Smooth muscle cell (in vitro differentiated cells): ENCODE results near the gene SGSH. TPM values are rescaled to one million over a fixed set of nuclear protein-coding genes. Genes with fewer than 3 reads are reported as not detected.
"Not testable (repeated sequence)": the region's sequence is repeated elsewhere in the genome, so short reads cannot be mapped to it uniquely, and the experiment has no call there.

Experiments
- DNase-seq: peaks from one replicate; lab custom pipeline; 2025; ENCODE audit not compliant: unreplicated experiment; lab: John Stamatoyannopoulos, UW
- H2AFZ ChIP-seq: fragments of 200-600 bp; sonication (generic); 2 replicates; pipeline ENCODE4 v1.6.0; 2016; ENCODE audit warnings: antibody characterized with exemption, low read depth, mild to moderate bottlenecking
- H3F3A ChIP-seq: fragments of 200-600 bp; sonication (generic); 2 replicates; pipeline ENCODE4 v1.6.0; 2017; ENCODE audit warnings: antibody characterized with exemption, low read depth
- H3K27ac ChIP-seq: fragments of 200-600 bp; sonication (generic); 2 replicates; pipeline ENCODE4 v1.5.1; 2016; ENCODE audit warnings: low read depth, mild to moderate bottlenecking
- H3K27me3 ChIP-seq: fragments of 200-600 bp; sonication (generic); 2 replicates; pipeline ENCODE4 v1.6.1; 2016; ENCODE audit warnings: low read depth, mild to moderate bottlenecking
- H3K36me3 ChIP-seq: fragments of 200-600 bp; sonication (generic); 2 replicates; pipeline ENCODE4 v1.5.1; 2016; ENCODE audit warnings: low read depth
- H3K4me1 ChIP-seq: fragments of 200-600 bp; sonication (generic); 2 replicates; pipeline ENCODE4 v1.5.1; 2016; ENCODE audit warnings: low read depth
- H3K4me2 ChIP-seq: fragments of 200-600 bp; sonication (generic); 2 replicates; pipeline ENCODE4 v1.6.0; 2016; ENCODE audit warnings: mild to moderate bottlenecking
- H3K4me3 ChIP-seq: fragments of 200-600 bp; sonication (generic); 2 replicates; pipeline ENCODE4 v1.5.1; 2016; ENCODE audit warnings: mild to moderate bottlenecking
- H3K79me2 ChIP-seq: fragments of 200-600 bp; sonication (generic); 2 replicates; pipeline ENCODE4 v1.6.0; 2016; ENCODE audit warnings: low read depth, mild to moderate bottlenecking
- H3K9ac ChIP-seq: fragments of 200-600 bp; sonication (generic); 2 replicates; pipeline ENCODE4 v1.6.0; 2016; ENCODE audit warnings: low read depth
- H3K9me3 ChIP-seq: fragments of 200-600 bp; sonication (generic); replicated peaks from 2 replicates; pipeline ENCODE4 v1.5.1; 2016; ENCODE audit warnings: low read depth
- H4K20me1 ChIP-seq: fragments of 200-600 bp; sonication (generic); 2 replicates; pipeline ENCODE4 v1.6.0; 2016; ENCODE audit warnings: low read depth
- CTCF ChIP-seq: fragments of 200-600 bp; sonication (generic); IDR thresholded peaks from 2 replicates; pipeline ENCODE4 v1.5.1; 2017; ENCODE audit warnings: borderline replicate concordance, mild to moderate bottlenecking, antibody characterized with exemption; ENCODE audit not compliant: insufficient read depth, poor library complexity, severe bottlenecking
- WGBS: methylation state at CpG from one replicate; pipeline ENCODE4 v1.1.7; 2016; ENCODE audit warnings: low lambda C conversion rate; 5-methylcytosine and 5-hydroxymethylcytosine counted together
- polyA plus RNA-seq: library from polyadenylated mRNA; unstranded; fragments of >200 nt; fragmentation: Nextera tagmentation; extraction: Ambion mirVana; gene quantifications from 2 replicates; pipeline ENCODE4 v1.2.1, GENCODE V29; 2016
- total RNA-seq: library from RNA; depleted of rRNA; stranded (reverse); fragments of >200 nt; gene quantifications from 2 replicates; pipeline ENCODE4 v1.2.3, GENCODE V29; 2014

The SGSH gene
- total and polyA plus RNA-seq, 2 experiments from 2014 or later: 5.8 to 29.2 TPM

DNA sequence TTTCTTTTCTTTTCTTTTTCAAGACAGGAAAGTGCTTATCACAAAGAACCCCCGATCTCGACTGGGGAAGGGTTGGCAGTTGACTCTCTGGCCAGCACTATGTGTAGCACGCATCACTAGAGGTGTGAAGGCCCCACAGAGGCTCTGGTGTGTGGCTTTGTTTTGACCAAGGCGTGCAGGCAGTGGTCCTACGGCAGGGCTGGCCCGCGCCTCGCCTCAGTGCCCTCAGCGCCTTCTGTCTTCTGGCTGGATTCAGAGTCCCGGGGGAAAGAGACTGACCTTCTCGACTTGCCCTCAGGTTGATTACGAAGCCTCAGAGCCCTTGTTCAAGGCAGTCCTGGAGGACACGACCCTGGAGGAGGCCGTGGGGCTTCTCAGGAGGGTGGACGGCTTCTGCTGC is 18.7 kb downstream of the SGSH start:
- TF ChIP-seq CTCF: no peak
- no peaks in the 10 kb centered on the region for H3K79me2 ChIP-seq

DNA sequence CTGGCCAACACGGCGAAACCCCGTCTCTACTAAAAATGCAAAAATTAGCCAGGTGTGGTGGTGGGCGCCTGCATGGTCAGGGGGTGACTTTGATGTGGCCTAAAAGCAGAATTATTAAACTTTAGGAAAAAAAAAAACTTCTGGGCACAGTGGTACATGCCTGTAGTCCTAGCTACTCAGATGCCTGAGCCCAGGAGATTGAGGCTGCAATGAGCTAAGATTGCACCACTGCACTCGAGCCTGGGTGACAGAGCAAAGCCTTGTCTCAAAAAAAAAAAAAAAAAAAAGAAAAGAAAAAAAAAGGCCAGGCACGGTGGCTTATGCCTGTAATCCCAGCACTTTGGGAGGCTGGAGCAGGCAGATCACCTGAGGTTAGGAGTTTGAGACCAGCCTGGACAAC is 20.8 kb downstream of the SGSH start:
- not testable (repeated sequence) for DNase-seq, H3K4me2 ChIP-seq, H2AFZ ChIP-seq, H3F3A ChIP-seq, H3K27ac ChIP-seq, H3K9ac ChIP-seq, H3K4me1 ChIP-seq, H3K36me3 ChIP-seq, H3K27me3 ChIP-seq, H4K20me1 ChIP-seq, H3K9me3 ChIP-seq, H3K79me2 ChIP-seq, H3K4me3 ChIP-seq
- 82% methylated on average over 6 of the region's 6 CpGs for WGBS

More for the DNA sequence above, 18.7 kb downstream of the SGSH start:
- H3K9me3 ChIP-seq: no peaks in the 10 kb centered on the region
- no peaks in the 10 kb centered on the region for H3K4me1 ChIP-seq
- no peaks in the 10 kb centered on the region for H4K20me1 ChIP-seq
- H2AFZ ChIP-seq: no peak overlapping the region
- WGBS: 94% methylated on average over 15 of the region's 15 CpGs
- no peak overlapping the region for H3K9ac ChIP-seq
- no peaks in the 10 kb centered on the region for H3F3A ChIP-seq
- H3K36me3 ChIP-seq: no peaks in the 10 kb centered on the region
- no peak overlapping the region for H3K4me2 ChIP-seq
- DNase-seq: no peak
- no peak overlapping the region for H3K27ac ChIP-seq
- H3K4me3 ChIP-seq: no peak overlapping the region
- H3K27me3 ChIP-seq: no peaks in the 10 kb centered on the region

DNA sequence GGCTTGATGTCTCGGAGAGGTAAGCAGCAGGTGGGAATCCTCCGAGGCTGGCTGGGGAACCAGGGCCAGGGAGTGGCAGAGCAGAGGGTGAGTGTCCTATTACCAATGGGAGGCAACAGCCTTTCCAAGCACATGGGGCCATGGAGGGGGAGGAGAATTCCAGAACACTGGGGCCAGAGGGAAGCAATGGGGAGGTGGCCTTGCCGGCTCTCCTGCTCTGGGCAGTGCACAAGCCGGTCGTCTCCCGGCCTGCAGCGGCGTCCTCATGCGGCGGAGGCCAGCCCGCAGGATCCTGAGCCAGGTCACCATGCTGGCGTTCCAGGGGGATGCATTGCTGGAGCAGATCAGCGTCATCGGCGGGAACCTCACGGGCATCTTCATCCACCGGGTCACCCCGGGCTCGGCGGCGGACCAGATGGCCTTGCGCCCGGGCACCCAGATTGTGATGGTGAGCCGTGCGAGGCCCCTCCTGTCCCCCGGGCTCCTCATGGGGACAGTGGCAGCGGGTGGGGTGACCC is 21.9 kb downstream of the SGSH start:
- Histone ChIP-seq H3K4me3 (no peak overlapping the region), H3K9me3 (no peaks in the 10 kb centered on the region)
- WGBS: 88% methylated on average over 26 of the region's 27 CpGs

GRCh38 chr17:80196652-80197051 is 23.5 kb downstream of the SGSH start:
- Histone ChIP-seq H3K4me1 (no peaks in the 10 kb centered on the region), H3K79me2 (no peaks in the 10 kb centered on the region), H3F3A (no peaks in the 10 kb centered on the region), H3K27ac (no peak overlapping the region), H3K36me3 (no peaks in the 10 kb centered on the region), H3K9ac (no peak overlapping the region), H3K4me2 (no peak overlapping the region), H4K20me1 (no peaks in the 10 kb centered on the region), H3K4me3 (no peak overlapping the region), H2AFZ (no peak overlapping the region), H3K9me3 (no peaks in the 10 kb centered on the region), H3K27me3 (no peaks in the 10 kb centered on the region)
- no peak for TF ChIP-seq CTCF
- 96% methylated on average over 7 of the region's 7 CpGs for WGBS
- DNase-seq: no peak

More for the DNA sequence above, 21.9 kb downstream of the SGSH start:
- no peaks in the 10 kb centered on the region for H3K79me2 ChIP-seq
- no peak overlapping the region for H3K9ac ChIP-seq
- H2AFZ ChIP-seq: no peak overlapping the region
- no peak for DNase-seq
- H3K27me3 ChIP-seq: no peaks in the 10 kb centered on the region
- H3K4me1 ChIP-seq: no peaks in the 10 kb centered on the region
- no peak overlapping the region for H3K27ac ChIP-seq
- no peaks in the 10 kb centered on the region for H3K36me3 ChIP-seq
- no peak for TF ChIP-seq CTCF
- no peak overlapping the region for H3K4me2 ChIP-seq
- H3F3A ChIP-seq: no peaks in the 10 kb centered on the region
- no peaks in the 10 kb centered on the region for H4K20me1 ChIP-seq
